ENCODE results near the gene MBLAC2.

- TF ChIP-seq, protein P1, sequence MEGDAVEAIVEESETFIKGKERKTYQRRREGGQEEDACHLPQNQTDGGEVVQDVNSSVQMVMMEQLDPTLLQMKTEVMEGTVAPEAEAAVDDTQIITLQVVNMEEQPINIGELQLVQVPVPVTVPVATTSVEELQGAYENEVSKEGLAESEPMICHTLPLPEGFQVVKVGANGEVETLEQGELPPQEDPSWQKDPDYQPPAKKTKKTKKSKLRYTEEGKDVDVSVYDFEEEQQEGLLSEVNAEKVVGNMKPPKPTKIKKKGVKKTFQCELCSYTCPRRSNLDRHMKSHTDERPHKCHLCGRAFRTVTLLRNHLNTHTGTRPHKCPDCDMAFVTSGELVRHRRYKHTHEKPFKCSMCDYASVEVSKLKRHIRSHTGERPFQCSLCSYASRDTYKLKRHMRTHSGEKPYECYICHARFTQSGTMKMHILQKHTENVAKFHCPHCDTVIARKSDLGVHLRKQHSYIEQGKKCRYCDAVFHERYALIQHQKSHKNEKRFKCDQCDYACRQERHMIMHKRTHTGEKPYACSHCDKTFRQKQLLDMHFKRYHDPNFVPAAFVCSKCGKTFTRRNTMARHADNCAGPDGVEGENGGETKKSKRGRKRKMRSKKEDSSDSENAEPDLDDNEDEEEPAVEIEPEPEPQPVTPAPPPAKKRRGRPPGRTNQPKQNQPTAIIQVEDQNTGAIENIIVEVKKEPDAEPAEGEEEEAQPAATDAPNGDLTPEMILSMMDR (IDR thresholded peaks at IDR 0.05; ENCODE audit: insufficient read depth, low read length), result no peak
- TF ChIP-seq POLR2AphosphoS5 (IDR thresholded peaks at IDR 0.05; ENCODE audit: low read depth), result no peak
- TF ChIP-seq GABPA (IDR thresholded peaks at IDR 0.05; ENCODE audit: low read depth), result no peak
- TF ChIP-seq, protein P2, sequence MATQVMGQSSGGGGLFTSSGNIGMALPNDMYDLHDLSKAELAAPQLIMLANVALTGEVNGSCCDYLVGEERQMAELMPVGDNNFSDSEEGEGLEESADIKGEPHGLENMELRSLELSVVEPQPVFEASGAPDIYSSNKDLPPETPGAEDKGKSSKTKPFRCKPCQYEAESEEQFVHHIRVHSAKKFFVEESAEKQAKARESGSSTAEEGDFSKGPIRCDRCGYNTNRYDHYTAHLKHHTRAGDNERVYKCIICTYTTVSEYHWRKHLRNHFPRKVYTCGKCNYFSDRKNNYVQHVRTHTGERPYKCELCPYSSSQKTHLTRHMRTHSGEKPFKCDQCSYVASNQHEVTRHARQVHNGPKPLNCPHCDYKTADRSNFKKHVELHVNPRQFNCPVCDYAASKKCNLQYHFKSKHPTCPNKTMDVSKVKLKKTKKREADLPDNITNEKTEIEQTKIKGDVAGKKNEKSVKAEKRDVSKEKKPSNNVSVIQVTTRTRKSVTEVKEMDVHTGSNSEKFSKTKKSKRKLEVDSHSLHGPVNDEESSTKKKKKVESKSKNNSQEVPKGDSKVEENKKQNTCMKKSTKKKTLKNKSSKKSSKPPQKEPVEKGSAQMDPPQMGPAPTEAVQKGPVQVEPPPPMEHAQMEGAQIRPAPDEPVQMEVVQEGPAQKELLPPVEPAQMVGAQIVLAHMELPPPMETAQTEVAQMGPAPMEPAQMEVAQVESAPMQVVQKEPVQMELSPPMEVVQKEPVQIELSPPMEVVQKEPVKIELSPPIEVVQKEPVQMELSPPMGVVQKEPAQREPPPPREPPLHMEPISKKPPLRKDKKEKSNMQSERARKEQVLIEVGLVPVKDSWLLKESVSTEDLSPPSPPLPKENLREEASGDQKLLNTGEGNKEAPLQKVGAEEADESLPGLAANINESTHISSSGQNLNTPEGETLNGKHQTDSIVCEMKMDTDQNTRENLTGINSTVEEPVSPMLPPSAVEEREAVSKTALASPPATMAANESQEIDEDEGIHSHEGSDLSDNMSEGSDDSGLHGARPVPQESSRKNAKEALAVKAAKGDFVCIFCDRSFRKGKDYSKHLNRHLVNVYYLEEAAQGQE (IDR thresholded peaks at IDR 0.05; ENCODE audit: insufficient replicate concordance, low read depth), result no peak
These were observed 44.5 kb upstream of the MBLAC2 start for GRCh38 chr5:90519081-90519480.
